ENCODE data around the gene ZNF582.
A peak's percentile ranks its signal among the peaks of the same experiment; 100 is the strongest.

Gene ZNF582

DNA sequence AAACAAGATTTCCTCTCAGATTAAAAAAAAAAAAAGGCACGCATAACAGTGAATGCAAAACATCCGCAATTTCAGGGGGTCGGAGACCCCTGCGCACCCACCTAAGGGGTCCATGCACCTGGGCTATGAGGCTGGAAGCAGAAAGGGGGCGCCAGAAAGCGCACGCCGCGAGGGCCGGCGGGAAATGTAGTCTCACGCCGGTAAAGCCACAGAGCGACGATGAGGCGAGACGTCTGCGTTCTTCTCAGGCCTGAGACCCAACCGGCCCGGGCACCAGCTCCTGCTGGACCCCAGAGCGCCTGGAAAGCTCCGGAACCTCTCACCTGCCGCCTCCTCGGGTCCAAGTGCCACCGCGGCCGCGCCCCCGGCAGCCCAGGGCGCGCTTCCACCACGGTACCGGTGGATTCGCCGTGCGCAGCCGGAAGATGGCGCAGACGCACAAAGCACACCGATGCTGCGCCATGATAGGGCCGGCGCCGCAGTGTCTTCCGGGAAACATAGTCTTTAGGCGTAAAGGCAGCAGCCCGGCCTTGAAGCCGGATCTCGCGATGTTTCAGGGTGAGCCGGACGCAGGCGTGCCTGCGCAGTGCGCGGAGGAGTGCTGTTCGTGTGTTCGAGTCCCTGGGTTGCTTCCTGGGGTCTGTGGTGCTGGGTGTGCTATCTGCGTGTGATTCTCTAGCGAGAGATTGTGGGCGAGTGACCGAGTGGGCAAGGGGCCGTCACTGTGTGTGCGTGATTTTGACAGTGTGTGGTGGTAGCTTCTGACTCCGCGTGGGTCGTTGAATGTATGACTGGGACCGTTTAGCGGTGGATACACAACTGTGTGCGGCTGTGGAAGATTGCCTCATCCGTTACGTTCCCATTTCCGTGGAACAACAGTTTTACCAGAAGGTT is at the start of gene ZNF582:
Gene ZNF582 (minus strand): TSS at position 416 of the 894 bp plus-strand sequence. CDS start 1,782 bp downstream, outside the sequence.
- TF ChIP-seq, protein P1, sequence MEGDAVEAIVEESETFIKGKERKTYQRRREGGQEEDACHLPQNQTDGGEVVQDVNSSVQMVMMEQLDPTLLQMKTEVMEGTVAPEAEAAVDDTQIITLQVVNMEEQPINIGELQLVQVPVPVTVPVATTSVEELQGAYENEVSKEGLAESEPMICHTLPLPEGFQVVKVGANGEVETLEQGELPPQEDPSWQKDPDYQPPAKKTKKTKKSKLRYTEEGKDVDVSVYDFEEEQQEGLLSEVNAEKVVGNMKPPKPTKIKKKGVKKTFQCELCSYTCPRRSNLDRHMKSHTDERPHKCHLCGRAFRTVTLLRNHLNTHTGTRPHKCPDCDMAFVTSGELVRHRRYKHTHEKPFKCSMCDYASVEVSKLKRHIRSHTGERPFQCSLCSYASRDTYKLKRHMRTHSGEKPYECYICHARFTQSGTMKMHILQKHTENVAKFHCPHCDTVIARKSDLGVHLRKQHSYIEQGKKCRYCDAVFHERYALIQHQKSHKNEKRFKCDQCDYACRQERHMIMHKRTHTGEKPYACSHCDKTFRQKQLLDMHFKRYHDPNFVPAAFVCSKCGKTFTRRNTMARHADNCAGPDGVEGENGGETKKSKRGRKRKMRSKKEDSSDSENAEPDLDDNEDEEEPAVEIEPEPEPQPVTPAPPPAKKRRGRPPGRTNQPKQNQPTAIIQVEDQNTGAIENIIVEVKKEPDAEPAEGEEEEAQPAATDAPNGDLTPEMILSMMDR (IDR thresholded peaks at IDR 0.05; ENCODE audit: low read depth, low read length), result peak; percentile 81
- peak within 1 kb of the TSS; percentile 82 for H3K4me3 ChIP-seq (ENCODE audit: low read depth, low read length)

DNA sequence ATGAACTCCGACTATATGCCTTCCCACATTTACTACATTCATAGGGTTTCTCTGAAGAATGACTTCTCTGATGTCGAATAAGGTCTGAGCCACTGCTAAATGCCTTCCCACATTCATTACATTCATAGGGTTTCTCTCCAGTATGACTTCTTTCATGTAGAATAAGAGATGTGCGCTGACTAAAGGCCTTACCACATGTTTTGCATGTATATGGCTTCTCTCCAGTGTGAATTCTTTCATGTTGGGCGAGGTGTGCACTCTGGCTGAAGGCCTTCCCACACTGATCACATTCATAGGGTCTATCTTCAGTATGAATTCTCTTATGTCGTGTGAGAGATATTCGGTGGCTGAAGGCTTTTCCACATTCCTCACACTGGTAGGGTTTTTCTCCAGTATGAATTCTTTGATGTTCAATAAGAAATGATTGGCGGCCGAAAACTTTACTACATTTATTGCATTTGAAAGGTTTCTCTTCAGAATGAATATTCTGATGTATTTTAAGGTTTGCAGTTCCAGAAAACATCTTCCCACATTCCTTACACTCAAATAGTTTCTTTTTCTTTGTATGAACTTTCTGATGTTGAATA is 48.0 kb upstream of the ZNF582 start:
- H3K4me3 ChIP-seq (ENCODE audit: low read depth, low read length), result no peak overlapping the region
- TF ChIP-seq, protein P1 (IDR thresholded peaks at IDR 0.05; ENCODE audit: low read depth, low read length), result no peak

DNA sequence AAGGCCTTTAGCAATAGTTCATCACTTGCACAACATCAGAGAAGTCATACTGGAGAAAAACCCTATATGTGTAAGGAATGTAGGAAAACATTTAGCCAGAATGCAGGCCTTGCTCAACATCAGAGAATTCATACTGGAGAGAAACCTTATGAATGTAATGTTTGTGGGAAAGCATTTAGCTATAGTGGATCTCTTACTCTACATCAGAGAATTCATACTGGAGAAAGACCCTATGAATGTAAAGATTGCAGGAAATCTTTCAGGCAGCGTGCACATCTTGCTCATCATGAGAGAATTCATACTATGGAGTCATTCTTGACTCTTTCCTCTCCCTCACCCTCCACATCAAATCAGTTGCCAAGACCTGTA is 30.6 kb upstream of the ZNF582 start:
- H3K4me3 ChIP-seq (ENCODE audit: low read depth, low read length), result no peak overlapping the region

DNA sequence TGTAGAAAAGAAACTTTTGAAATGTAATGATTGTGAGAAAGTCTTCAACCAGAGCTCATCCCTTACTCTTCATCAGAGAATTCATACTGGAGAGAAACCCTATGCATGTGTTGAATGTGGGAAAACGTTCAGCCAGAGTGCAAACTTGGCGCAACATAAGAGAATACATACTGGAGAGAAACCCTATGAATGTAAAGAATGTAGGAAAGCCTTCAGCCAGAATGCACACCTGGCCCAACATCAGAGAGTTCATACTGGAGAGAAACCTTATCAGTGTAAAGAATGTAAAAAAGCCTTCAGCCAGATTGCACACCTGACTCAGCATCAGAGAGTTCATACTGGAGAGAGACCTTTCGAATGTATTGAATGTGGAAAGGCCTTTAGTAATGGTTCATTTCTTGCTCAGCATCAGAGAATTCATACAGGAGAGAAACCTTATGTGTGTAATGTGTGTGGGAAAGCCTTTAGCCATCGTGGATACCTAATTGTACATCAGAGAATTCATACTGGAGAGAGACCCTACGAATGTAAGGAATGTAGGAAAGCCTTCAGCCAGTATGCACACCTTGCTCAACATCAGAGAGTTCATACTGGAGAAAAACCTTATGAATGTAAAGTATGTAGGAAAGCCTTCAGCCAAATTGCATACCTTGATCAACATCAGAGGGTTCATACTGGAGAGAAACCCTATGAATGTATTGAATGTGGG is 30.1 kb upstream of the ZNF582 start:
- no peak overlapping the region for H3K4me3 ChIP-seq (ENCODE audit: low read depth, low read length)
- TF ChIP-seq, protein P1 (IDR thresholded peaks at IDR 0.05; ENCODE audit: low read depth, low read length), result no peak

More for the DNA sequence above, 30.6 kb upstream of the ZNF582 start:
- TF ChIP-seq, protein P1 (IDR thresholded peaks at IDR 0.05; ENCODE audit: low read depth, low read length), result no peak

DNA sequence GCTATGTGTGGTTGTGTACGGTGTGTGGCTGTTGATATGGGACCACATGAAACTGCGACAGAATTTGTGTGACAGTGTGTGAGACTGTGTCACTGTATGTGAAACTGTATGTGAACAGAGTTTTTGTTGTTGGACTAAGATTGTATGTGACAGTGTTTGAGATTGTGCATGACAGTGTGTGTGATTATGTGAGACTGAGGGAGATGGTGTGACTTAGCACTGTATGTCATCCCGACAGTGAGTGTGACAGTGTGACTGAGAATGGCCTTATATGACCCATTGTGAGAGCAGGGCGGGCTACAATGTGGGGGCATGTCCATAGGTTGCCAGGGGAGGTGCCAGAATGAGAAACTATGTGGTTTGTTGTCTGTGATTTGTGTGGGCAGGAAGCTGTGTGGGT is 11.7 kb upstream of the ZNF582 start:
- H3K4me3 ChIP-seq (ENCODE audit: low read depth, low read length), result peak overlapping the region; percentile 88
- TF ChIP-seq, protein P1 (IDR thresholded peaks at IDR 0.05; ENCODE audit: low read depth, low read length), result no peak

DNA sequence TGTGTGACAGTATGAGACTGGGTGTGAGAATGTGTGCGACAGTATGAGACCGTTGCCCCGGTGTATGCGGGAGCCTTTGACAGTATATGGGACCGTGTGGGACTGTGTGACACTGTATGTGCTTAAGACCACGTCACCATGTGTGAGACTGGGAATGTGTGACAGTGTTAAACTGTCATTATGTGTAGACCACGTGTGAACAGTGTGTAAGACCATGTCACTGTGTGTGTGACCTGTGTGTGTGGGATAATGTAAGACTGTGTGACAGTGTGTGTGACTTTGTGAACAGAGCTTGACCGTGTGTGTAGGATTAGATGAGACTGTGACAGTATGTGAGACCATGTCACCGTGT is 11.3 kb upstream of the ZNF582 start:
- TF ChIP-seq, protein P1 (IDR thresholded peaks at IDR 0.05; ENCODE audit: low read depth, low read length), result no peak
- H3K4me3 ChIP-seq (ENCODE audit: low read depth, low read length), result peak overlapping the region; percentile 88
